IPS-18a (cell line): ENCODE measurements around the gene ZFYVE21.

Experiments
- H3K27ac ChIP-seq: one replicate; pipeline ENCODE4 v1.5.1; 2013; ENCODE audit warnings: low read length
- H3K27me3 ChIP-seq: one replicate; pipeline ENCODE4 v1.6.1; 2013; ENCODE audit warnings: mild to moderate bottlenecking, low read length; ENCODE audit not compliant: control insufficient read depth, insufficient read depth
- H3K36me3 ChIP-seq: one replicate; pipeline ENCODE4 v1.6.1; 2013; ENCODE audit warnings: low read depth, low read length; ENCODE audit not compliant: control insufficient read depth
- H3K4me1 ChIP-seq: one replicate; pipeline ENCODE4 v1.6.1; 2013; ENCODE audit warnings: low read depth, low read length; ENCODE audit not compliant: control insufficient read depth
- H3K4me3 ChIP-seq: one replicate; pipeline ENCODE4 v1.5.1; 2013; ENCODE audit warnings: low read length
- H3K9ac ChIP-seq: one replicate; pipeline ENCODE4 v1.6.1; 2013; ENCODE audit warnings: mild to moderate bottlenecking, low read length, moderate library complexity
- H3K9me3 ChIP-seq: one replicate; pipeline ENCODE4 v1.6.1; 2013; ENCODE audit warnings: low read depth, low read length; ENCODE audit not compliant: control insufficient read depth

The ZFYVE21 gene

GRCh38 chr14:103715052-103716000 is at the start of gene ZFYVE21, which contains the start of gene XRCC3:
TSS of gene ZFYVE21 (plus strand) at chr14:103715810. CDS start at chr14:103715842, 32 bp downstream.
TSS of gene XRCC3 (minus strand) at chr14:103715451. CDS start at chr14:103711087, 4,364 bp downstream.
- Histone ChIP-seq H3K9ac (peak within 1 kb of the TSS; percentile 78), H3K27ac (no peak within 1 kb of the TSS), H3K4me3 (peak within 1 kb of the TSS; percentile 71), H3K27me3 (no peaks in the 10 kb centered on the region), H3K4me1 (peaks cover 16% of the 10 kb centered on the region), H3K36me3 (no peaks in the 10 kb centered on the region), H3K9me3 (no peaks in the 10 kb centered on the region)

DNA sequence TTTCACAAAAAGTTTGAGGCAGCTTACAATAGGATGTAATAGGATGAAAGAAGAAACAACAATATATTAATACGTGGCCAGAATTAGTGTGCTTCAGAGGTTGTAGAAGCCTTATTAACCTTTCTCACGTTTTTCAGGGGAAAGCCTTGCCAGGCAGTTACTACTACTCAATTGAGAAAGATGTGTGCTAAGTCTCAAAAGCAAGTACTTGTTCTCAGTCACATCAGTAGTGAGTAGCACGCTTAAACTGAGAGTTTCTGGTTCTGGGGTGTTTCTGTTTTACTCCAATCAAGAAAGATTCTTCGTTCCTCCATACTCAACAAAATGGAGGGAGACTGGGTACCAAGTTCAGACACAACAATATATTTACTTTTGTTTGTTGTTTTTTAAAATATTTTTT is 47.9 kb upstream of the ZFYVE21 start:
- peaks cover 62% of the 10 kb centered on the region for H3K36me3 ChIP-seq
- H3K27ac ChIP-seq: no peak overlapping the region
- H3K9ac ChIP-seq: no peak overlapping the region

GRCh38 chr14:103668117-103668516 is 47.5 kb upstream of the ZFYVE21 start:
- H3K9ac ChIP-seq: no peak overlapping the region
- H3K36me3 ChIP-seq: peaks cover 65% of the 10 kb centered on the region
- H3K9me3 ChIP-seq: no peaks in the 10 kb centered on the region
- H3K4me3 ChIP-seq: no peak overlapping the region
- H3K27ac ChIP-seq: no peak overlapping the region
- no peaks in the 10 kb centered on the region for H3K27me3 ChIP-seq
- no peaks in the 10 kb centered on the region for H3K4me1 ChIP-seq

More for the DNA sequence above, 47.9 kb upstream of the ZFYVE21 start:
- H3K9me3 ChIP-seq: no peaks in the 10 kb centered on the region
- no peak overlapping the region for H3K4me3 ChIP-seq
- no peaks in the 10 kb centered on the region for H3K27me3 ChIP-seq
- no peaks in the 10 kb centered on the region for H3K4me1 ChIP-seq

DNA sequence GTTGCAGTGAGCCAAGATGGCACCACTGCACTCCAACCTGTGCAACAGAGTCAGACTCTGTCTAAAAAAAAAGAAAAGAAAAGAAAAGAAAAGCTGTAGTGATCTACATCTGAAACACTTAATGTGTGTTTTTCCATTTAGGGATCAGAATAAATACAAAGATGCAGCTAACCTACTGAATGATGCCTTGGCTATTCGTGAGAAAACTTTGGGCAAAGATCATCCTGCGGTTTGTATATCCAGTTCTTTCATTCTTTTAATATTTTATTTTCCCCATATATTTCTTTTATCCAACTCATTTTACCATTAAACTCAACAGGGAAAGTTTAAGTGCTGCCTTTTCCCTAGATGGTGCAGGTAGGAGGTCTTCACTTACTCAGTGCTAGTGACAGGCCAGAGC is 46.2 kb upstream of the ZFYVE21 start:
- Histone ChIP-seq H3K4me3 (no peak overlapping the region), H3K9me3 (no peaks in the 10 kb centered on the region), H3K27me3 (no peaks in the 10 kb centered on the region), H3K9ac (no peak overlapping the region), H3K36me3 (peaks cover 66% of the 10 kb centered on the region), H3K27ac (no peak overlapping the region), H3K4me1 (no peaks in the 10 kb centered on the region)

DNA sequence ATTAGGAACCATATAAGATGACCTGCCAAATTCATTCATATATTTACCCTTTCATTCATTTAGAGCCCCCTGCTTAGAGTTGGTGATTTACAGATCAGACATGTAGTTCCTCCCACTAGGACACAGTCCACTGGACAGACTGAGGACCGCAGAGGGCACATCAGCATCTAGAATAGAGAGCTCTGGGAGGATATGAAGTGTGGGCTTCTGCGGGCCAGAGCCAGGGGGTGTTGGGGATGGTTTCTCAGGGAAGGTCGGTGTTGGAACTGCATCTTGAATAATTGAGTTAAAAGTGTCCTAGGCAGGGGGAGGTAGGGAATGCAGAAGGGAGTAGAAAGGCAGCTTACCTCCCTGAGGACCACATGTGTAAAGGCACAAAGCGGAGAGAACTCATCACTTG is 43.7 kb upstream of the ZFYVE21 start:
- Histone ChIP-seq H3K9me3 (no peaks in the 10 kb centered on the region), H3K4me1 (no peaks in the 10 kb centered on the region), H3K27ac (no peak overlapping the region), H3K9ac (no peak overlapping the region), H3K4me3 (no peak overlapping the region), H3K27me3 (no peaks in the 10 kb centered on the region), H3K36me3 (peaks cover 83% of the 10 kb centered on the region)

GRCh38 chr14:103675957-103676356 is 39.7 kb upstream of the ZFYVE21 start:
- H3K36me3 ChIP-seq: peaks cover 92% of the 10 kb centered on the region

GRCh38 chr14:103676881-103677675 is 38.5 kb upstream of the ZFYVE21 start:
- H3K4me3 ChIP-seq: no peak overlapping the region
- no peak overlapping the region for H3K9ac ChIP-seq
- peaks cover 88% of the 10 kb centered on the region for H3K36me3 ChIP-seq
- no peak overlapping the region for H3K27ac ChIP-seq
- no peaks in the 10 kb centered on the region for H3K27me3 ChIP-seq
- H3K4me1 ChIP-seq: no peaks in the 10 kb centered on the region
- H3K9me3 ChIP-seq: no peaks in the 10 kb centered on the region

More at GRCh38 chr14:103675957-103676356, 39.7 kb upstream of the ZFYVE21 start:
- Histone ChIP-seq H3K9ac (no peak overlapping the region), H3K4me1 (no peaks in the 10 kb centered on the region), H3K27me3 (no peaks in the 10 kb centered on the region), H3K4me3 (no peak overlapping the region), H3K9me3 (no peaks in the 10 kb centered on the region), H3K27ac (no peak overlapping the region)

- H3K9me3 ChIP-seq: no peaks in the 10 kb centered on the region
- H3K36me3 ChIP-seq: peaks cover 84% of the 10 kb centered on the region
- H3K27ac ChIP-seq: no peak overlapping the region
- no peak overlapping the region for H3K9ac ChIP-seq
- H3K4me3 ChIP-seq: no peak overlapping the region
- no peaks in the 10 kb centered on the region for H3K4me1 ChIP-seq
- H3K27me3 ChIP-seq: no peaks in the 10 kb centered on the region
Observed at GRCh38 chr14:103679351-103679750, 36.3 kb upstream of the ZFYVE21 start.

GRCh38 chr14:103680491-103681231 is 34.9 kb upstream of the ZFYVE21 start:
- no peaks in the 10 kb centered on the region for H3K27me3 ChIP-seq
- no peaks in the 10 kb centered on the region for H3K4me1 ChIP-seq
- H3K9ac ChIP-seq: no peak overlapping the region
- H3K36me3 ChIP-seq: peaks cover 79% of the 10 kb centered on the region
- H3K9me3 ChIP-seq: no peaks in the 10 kb centered on the region
- no peak overlapping the region for H3K27ac ChIP-seq
- H3K4me3 ChIP-seq: no peak overlapping the region

DNA sequence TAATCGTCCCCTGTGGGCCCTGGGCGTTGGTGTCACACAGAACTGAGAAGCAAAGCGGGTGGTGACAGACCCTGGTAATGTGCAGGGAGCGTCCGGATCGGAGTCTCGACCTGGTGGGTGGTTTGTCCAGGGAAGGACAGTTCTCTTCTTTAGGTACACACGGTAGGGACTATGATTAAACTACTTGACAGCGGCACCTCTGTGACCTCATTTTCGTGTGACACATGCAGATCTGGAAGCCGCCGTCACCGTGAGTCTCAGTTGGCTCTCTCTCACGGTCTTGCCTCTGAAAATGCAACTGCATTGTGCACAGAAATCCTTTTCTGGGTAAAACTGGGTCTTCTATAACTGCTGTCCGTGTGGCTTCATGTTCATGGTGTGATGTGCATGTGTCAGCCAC is 32.5 kb upstream of the ZFYVE21 start:
- no peak overlapping the region for H3K9ac ChIP-seq
- H3K4me1 ChIP-seq: no peaks in the 10 kb centered on the region
- H3K27me3 ChIP-seq: no peaks in the 10 kb centered on the region
- H3K27ac ChIP-seq: no peak overlapping the region
- no peak overlapping the region for H3K4me3 ChIP-seq
- H3K36me3 ChIP-seq: peaks cover 76% of the 10 kb centered on the region
- no peaks in the 10 kb centered on the region for H3K9me3 ChIP-seq

- Histone ChIP-seq H3K4me1 (no peaks in the 10 kb centered on the region), H3K27ac (no peak overlapping the region), H3K9ac (no peak overlapping the region), H3K9me3 (no peaks in the 10 kb centered on the region), H3K27me3 (no peaks in the 10 kb centered on the region), H3K4me3 (no peak overlapping the region), H3K36me3 (peaks cover 77% of the 10 kb centered on the region)
Observed at GRCh38 chr14:103684471-103684870, 31.1 kb upstream of the ZFYVE21 start.
